Measurements from ENCODE around the gene ALDH1L1.

Gene ALDH1L1

GRCh38 chr3:126154391-126155279 lies 25.8 kb downstream of the ALDH1L1 start:
- TF ChIP-seq FOXP2 (optimal IDR thresholded peaks at IDR 0.05; ENCODE audit: borderline replicate concordance, extremely low read depth, extremely low read length, insufficient read depth): no peak
- no peak for TF ChIP-seq REST (IDR thresholded peaks at IDR 0.05; ENCODE audit: insufficient read depth in 1 of 2, low read depth in 2 of 2, low read length in 2 of 2)
- TF ChIP-seq TAF1 (IDR thresholded peaks at IDR 0.05; ENCODE audit: borderline replicate concordance, insufficient read depth, low read length): no peak
- no peak for TF ChIP-seq SIN3A (IDR thresholded peaks at IDR 0.05; ENCODE audit: borderline replicate concordance, insufficient read depth, low read length)
- TF ChIP-seq POLR2AphosphoS5 (IDR thresholded peaks at IDR 0.05; ENCODE audit: low read depth, low read length): no peak

- TF ChIP-seq POLR2AphosphoS5 (IDR thresholded peaks at IDR 0.05; ENCODE audit: low read depth, low read length): no peak
- TF ChIP-seq TAF1 (IDR thresholded peaks at IDR 0.05; ENCODE audit: borderline replicate concordance, insufficient read depth, low read length): no peak
- TF ChIP-seq SIN3A (IDR thresholded peaks at IDR 0.05; ENCODE audit: borderline replicate concordance, insufficient read depth, low read length): no peak
- TF ChIP-seq FOXP2 (optimal IDR thresholded peaks at IDR 0.05; ENCODE audit: borderline replicate concordance, extremely low read depth, extremely low read length, insufficient read depth): no peak
- no peak for TF ChIP-seq REST (IDR thresholded peaks at IDR 0.05; ENCODE audit: insufficient read depth in 1 of 2, low read depth in 2 of 2, low read length in 2 of 2)
Measured at GRCh38 chr3:126153695-126154360, 26.6 kb downstream of the ALDH1L1 start.

- TF ChIP-seq TAF1 (IDR thresholded peaks at IDR 0.05; ENCODE audit: borderline replicate concordance, insufficient read depth, low read length) (no peak), POLR2AphosphoS5 (IDR thresholded peaks at IDR 0.05; ENCODE audit: low read depth, low read length) (no peak), SIN3A (IDR thresholded peaks at IDR 0.05; ENCODE audit: borderline replicate concordance, insufficient read depth, low read length) (no peak), REST (IDR thresholded peaks at IDR 0.05; ENCODE audit: insufficient read depth in 1 of 2, low read depth in 2 of 2, low read length in 2 of 2) (no peak), FOXP2 (optimal IDR thresholded peaks at IDR 0.05; ENCODE audit: borderline replicate concordance, extremely low read depth, extremely low read length, insufficient read depth) (no peak)
Measured at GRCh38 chr3:126152901-126153694, 27.3 kb downstream of the ALDH1L1 start.

GRCh38 chr3:126152458-126152857 lies 27.9 kb downstream of the ALDH1L1 start:
- TF ChIP-seq FOXP2 (optimal IDR thresholded peaks at IDR 0.05; ENCODE audit: borderline replicate concordance, extremely low read depth, extremely low read length, insufficient read depth) (no peak), TAF1 (IDR thresholded peaks at IDR 0.05; ENCODE audit: borderline replicate concordance, insufficient read depth, low read length) (no peak), REST (IDR thresholded peaks at IDR 0.05; ENCODE audit: insufficient read depth in 1 of 2, low read depth in 2 of 2, low read length in 2 of 2) (no peak), SIN3A (IDR thresholded peaks at IDR 0.05; ENCODE audit: borderline replicate concordance, insufficient read depth, low read length) (no peak), POLR2AphosphoS5 (IDR thresholded peaks at IDR 0.05; ENCODE audit: low read depth, low read length) (no peak)

Measured in PFSK-1 (cell line).